Amniotic stem cell (primary cell): ENCODE measurements around the gene NPRL2.

ENCODE experiments used
- DNase-seq: peaks from one replicate; lab custom pipeline; 2025; lab: John Stamatoyannopoulos, UW

NPRL2 gene

GRCh38 chr3:50350527-50351322 lies at the start of gene NPRL2, which contains the start of gene CYB561D2:
NPRL2 (minus strand) TSS chr3:50350775; CDS start chr3:50350652, 123 bp downstream.
CYB561D2 (plus strand) TSS chr3:50350862; CDS start chr3:50351434, 572 bp downstream.
- DNase-seq: peak; percentile 77

GRCh38 chr3:50396502-50396901 lies 45.9 kb upstream of the NPRL2 start:
- DNase-seq: no peak

GRCh38 chr3:50395070-50395860 lies 44.7 kb upstream of the NPRL2 start:
- DNase-seq: no peak

DNA sequence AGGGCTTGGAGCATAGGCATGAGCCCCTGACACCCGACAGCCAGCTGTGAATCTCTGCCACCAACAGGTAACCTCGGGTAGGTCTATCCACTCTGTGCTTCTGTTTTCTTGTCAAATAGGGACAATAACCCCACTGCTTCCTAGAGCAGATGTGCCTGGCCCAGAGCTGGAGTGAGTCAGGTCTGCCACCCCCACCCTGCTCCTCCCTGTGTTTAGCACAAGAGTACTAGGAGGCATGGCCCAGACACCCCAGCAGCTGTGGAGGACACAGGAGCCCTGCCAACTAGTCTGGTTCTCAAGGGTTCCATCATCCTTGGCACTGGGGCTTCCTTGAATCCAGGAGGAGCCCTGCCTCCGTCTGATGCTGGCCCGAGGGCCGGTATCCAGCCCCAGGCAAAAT lies 42.5 kb upstream of the NPRL2 start:
- DNase-seq: no peak

DNA sequence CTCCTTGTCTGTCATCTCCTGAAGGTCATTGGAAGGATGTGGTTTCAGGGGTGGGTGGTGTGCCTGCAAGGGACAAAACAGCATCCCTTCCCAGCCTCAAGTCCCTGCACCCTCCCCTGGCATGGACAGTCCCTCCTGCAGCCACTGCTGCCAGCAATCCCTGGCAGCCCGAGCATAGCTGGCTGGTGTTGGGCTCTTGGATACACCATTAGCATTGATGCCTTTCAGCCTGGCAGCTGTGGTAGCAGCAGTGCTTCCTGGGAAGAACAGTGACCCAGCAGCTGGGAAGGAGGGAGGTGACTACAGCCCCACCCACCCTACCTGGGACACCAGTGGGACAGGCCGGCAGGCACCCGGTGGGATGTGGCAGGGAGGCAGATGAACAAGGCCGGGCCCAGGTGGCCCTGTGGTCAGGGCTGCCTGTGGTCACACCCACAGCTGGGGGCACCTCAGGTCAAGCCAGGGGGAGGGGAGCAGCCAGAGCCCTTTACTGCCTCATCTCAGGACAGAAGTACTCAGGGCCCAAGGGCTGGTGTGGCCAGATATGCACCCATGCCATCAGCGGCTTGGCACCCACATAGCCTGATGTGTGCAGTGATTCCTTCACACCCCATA lies 41.6 kb upstream of the NPRL2 start:
- no peak for DNase-seq

- DNase-seq: no peak
Measured at GRCh38 chr3:50390508-50391224, 40.1 kb upstream of the NPRL2 start.

- no peak for DNase-seq
Measured at GRCh38 chr3:50389414-50389767, 38.8 kb upstream of the NPRL2 start.

DNA sequence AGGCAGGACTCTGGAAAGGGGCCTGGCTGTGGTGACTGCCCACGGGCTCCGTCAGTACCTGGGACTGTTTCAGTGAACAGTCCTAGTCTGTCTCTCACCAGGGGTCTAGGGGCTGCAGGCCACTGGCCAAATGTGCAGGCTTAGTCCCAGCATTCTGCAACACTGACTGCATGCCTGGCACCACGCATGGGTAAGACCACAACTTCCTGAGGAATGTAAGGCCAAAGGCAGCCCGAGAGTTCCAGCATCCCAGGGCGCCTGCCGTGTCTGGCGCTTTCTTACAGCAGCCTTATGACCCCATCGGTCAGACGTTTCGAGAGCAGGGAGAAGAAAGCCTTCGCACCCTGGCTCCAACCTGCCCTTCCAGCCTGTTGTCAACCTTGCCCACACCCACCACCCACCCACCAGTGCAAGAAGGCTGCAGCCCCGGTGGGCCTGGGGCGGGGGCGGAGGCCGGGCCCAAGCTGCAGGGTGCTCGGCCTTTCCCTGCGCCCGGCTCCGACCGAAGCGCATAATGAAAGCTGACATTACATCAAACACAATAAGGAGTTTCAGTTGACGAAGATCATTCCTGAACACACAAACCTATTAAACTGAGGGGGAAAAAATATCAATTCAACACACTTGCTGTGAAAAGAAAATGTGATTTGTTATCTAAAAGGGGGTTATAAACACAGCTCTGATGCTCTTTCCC lies 38.3 kb upstream of the NPRL2 start:
- no peak for DNase-seq

DNA sequence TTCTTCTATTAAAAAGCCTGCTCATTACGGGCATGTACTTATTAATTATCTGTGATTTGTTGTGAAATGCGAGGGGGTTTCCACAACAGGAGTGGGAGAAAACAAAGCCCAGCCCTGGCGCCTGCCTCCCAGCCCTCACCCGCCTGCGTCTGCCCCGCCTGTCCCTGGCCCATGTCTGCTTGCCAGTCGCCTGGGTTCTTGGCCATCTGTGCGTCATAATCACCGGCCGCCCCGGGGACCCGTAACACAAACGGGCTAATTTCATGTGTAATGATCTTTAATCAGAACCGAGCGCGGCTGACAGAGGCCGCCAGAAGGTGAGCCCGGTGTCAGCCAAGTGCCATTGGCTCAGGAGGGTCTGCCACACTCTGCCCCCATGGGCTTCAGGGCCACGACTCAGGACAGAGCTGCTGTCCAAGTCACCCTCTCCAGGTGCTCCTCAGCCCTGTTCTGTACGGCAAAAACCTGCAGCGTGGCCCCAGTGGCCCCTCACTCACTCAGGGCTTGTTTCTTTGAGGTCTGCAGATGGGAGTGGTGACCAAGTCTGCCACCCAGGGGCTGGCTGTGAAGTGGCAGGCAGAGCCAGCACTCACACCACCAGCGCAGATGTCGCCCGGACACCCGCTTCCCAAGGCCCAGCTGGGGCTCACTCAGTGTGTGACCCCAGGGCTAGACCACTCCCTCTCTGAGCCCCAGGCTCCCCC lies 37.6 kb upstream of the NPRL2 start:
- DNase-seq: no peak

DNA sequence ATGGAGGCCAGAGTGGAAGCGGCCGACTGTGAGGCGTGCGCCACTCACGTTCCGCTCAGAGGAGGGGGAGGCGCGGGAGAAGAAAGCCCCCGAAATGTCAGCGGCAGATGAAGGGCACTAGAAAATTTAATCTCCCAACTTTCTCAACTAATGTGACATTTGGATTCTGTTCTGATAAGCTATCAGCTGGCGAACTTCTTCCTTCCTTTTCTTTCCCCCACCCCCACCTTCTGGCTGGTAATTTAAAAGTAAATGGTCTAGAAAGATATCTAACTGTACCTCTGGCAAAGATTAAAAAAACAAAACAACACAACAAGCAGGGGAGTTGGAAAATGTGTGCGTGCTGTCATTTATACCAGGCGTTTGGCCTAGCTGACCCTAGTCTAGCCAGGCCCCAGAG lies 35.2 kb upstream of the NPRL2 start:
- no peak for DNase-seq

DNA sequence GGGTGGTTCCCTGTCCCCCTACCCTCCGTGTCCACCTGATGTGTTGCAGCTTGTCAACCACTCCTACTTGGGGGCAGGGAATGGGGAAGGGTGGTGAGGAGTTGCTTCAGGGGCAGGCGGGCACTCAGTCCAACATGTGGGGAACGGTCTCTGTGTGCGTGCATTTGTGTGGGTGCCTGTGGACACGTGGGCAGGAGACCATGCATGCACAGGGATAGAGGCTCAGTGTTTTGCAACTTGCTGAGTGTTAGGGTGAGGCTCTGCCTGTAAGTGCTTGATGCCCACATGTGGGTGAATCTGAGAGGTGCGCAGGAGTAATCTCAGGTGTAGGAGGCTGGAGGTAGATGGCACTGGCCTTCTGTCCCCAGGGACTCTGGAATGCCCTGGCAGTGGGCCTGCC lies 33.2 kb upstream of the NPRL2 start:
- DNase-seq: no peak

GRCh38 chr3:50382722-50383121 lies 32.1 kb upstream of the NPRL2 start:
- no peak for DNase-seq

DNA sequence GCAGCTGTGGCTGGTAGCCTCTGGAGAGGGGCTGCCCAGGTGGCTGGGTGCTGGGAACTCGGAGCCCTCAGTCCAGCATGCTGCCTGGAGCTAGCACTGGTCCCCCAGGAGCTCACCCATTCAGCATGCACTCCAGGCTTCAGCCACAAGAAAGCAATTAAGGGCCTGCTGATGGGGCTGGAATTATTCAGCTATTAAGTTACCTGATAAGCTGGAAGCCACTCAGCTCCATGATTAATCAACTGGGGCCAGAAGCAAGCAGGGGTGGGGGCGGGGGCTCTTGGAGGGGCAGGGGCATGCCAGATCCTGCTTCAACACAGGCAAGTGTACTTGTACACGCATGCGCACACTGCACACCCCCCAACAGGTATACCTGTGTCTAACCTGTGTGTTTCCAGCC lies 30.8 kb upstream of the NPRL2 start:
- DNase-seq: no peak

DNA sequence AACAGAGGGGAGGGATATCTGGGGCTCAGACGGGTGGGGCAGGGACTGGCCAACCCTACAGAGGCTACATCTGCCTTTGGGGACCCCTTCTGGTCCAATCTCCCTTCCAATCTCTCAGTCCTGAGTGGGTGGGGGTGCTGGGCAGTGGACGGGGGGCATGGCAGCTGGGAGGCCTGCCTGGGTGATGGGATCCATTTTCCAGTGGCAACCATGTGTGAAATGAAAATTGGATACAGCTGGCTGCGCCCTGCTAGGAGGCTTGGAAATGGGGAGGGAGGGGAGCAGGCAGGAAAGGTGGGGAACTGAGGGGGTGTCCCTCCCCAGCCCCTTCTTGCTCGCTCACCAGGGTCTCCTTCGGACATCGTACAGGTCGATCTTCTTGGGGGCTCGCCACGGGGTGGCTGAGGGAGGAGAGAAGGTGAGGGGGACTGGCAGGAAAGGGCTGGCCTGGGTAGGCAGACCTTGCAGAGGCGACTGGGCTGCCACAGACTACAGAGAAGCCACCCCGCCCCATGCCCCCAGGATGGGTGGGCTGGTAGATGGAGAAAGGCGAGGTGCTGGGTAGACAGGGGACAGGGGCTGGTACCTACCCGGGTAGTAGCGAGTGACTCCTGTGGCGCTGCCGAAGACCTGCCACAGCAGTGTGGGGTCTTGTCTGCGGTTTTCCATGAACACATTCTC lies 30.0 kb upstream of the NPRL2 start:
- no peak for DNase-seq

DNA sequence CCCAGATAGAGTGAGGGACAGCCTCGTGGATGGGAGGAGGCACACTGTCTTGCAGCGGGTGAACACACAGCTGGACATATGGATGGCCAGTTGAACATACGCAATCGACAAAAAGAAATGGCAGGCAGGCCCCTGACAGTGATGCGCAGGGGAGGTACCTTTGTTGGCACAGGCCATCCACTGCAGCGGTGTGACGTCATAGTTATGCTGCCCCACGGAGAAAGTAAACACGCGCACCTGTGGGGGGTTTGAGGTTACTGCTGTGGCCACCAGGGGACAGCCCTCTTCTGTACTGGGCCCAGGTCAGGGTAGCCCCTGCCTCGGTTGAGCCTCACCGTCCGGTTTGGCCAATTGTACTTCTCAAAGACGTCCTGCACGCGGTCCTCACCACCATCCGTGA lies 28.2 kb upstream of the NPRL2 start:
- no peak for DNase-seq

DNA sequence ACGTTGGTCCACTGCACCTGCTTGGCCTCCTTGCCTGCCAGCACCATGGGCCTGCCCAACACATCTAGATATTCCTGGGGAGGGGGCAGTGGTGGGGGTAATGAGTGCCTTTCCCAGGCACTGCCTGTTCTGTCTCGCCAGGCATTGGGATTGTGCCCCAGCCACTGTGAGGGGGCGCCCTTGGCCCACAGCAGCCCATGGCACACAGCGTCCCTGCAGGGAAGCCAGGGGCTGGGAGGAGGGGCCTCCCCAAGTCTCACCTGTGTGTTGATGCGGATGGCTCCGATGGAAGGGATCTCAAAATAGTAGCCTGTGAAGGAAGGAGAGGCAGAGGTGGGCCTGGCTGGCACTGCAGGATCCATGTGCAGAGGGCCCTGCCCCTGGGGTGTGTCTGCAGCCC lies 27.4 kb upstream of the NPRL2 start:
- no peak for DNase-seq

DNA sequence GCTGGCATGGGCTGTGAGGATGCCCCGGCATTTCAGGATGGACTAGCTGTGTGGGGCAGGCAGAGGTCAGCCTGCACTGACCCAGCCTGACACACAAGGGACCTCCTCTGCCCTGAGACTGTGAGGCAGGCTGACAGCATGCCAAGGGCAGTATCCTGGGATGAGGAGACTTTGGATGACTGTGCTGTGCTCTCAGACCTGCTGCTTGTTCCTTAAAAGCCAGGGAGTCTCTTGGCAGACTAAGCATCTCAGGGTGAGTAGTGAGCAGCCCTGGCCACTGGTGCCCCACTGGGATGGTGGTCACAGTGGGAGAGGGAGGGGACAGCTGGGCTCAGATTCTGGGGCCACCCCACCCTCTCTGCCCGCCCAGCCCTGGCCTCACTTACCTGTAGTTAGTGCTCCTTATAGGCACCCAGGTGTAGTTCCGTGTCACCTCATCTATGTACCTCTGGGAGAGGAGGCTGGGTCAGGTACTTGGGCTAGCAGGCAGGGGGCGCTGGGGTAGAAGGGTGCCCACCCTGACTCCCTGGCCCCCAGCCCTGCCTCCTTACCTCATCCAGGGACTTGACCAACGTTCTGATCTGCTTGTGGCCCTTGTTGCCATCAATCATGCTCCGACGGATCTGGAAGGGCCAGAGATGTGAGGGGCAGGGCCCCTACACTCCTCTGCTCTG lies 24.8 kb upstream of the NPRL2 start:
- no peak for DNase-seq

- no peak for DNase-seq
Measured at GRCh38 chr3:50374363-50375257, 24.0 kb upstream of the NPRL2 start.
